ENCODE data around the gene AACS.

AACS gene

DNA sequence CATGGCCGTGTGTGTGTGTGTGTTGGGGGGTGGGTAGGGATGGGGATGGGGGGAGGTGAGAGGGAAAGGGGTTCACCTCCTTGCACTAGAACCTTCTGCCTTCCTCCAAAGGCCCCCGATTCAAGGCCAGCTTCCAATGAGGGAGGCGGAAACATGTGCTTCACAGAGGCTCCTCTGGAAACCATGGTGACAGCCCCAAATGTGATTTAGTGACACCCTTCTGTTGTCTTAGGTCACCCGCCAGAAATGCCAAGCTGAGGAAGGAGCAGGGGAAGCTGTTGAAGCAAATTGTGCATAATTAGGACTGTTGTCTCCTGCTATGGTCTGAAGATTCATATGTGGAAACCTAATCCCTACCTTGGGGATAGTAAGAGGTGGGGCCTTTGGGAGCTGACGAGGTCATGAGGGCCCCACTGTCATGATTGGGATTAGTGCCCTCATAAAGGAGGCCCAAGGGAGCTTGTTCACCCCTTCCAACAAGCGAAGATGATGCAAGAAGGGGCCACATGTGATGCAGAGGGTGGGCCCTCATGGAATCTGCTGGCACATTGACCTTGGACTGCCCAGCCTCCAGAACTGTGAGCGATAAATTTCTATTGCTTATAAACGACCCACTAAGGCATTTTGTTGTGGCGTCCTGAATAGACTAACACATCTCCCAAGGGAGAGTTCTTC lies 95.2 kb downstream of the AACS start:
- no peak for DNase-seq

DNA sequence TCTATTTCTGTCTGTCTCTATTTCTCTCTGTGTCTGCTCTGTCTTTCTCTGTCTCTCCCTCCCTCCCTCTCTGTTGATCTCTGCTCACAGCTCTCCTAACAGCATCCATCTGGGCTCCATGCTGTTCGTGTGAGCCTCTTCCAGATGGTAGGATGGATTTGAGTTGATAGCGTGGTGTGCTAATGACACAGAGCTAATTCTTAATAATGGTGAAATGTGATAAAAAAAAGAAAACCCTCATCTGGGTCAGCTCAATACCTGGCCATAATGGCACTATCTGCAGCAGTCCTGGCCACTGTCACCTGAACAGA lies 96.4 kb downstream of the AACS start:
- no peak for DNase-seq

DNA sequence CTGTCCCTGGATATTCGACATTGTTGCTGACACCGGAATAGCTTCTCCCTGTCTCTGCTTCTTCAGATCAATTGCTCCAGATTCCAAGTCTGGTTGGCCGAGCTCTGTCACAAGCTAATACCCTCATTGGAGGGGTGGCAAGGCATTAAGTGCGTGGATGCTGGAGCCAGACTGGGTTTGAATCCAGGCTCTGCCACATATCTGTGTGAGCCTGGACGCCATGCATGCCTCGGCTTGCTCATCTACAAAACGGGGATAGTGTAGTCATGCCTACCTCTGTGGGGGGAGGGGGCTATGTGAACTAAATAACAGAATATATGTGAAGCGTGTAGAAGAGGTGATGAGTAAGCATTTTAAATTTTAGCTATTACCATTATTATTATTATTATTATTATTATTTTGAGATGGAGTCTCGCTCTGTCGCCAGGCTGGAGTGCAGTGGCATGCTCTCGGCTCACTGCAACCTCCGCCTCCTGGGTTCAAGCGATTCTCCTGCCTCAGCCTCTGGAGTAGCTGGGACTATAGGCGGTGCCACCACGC lies 97.3 kb downstream of the AACS start:
- no peak for DNase-seq

DNA sequence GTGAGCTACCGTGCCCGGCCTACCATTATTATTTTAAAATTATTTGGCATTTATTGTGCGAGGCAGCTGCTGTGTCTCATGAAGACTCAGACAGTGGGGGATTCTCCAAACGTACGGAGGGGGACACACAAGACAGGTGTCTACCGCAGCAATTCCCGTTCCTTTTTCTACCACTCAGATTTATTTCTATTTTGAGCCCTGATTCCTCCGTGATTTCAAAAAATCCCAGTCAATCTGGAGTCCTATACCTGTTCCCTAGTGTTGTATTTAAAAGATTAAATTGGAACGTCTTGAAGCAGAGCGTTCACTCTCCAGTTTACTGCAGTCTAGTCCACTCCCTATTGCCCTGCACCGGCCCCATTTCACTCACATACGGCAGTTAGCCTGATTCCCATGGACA lies 97.9 kb downstream of the AACS start:
- no peak for DNase-seq

DNA sequence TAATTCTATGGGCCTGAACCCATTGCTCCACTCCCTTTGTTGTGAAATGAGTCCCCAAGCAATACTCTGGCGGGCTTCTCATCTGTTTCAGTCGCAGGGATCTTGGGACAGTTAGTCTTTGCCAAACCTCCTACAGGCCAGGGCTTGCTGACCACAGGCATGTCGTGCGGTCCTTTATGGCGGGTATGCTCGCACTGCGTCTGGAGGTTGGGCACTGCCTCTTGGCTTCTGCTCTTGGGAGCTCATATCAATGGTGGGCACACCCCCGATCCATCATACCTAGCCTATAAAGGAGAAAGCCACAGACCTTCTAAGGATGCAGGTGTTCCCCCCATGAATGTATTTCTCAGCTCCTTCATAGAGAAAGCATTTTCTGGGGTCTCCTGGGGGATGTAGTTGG lies 99.3 kb downstream of the AACS start:
- DNase-seq, result no peak

DNA sequence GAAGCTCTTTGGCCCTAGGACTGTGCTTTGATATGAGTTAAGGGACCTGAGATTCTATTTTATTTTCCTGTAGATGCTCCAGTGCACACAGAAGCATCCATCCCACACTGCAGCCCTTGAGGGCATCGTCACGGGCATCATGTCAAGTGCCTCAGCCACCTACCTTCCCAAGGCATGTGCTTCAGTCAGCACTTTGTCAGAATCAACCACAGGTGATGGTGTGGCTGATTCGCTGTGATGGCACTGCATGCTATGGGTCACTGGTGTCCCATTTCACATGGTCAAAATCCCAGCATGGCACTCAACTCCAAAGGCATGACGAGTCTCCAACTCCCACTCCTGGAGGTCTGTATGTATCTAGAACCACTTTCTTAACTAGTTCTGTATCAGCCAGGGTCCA lies 100.8 kb downstream of the AACS start:
- DNase-seq, result no peak

DNA sequence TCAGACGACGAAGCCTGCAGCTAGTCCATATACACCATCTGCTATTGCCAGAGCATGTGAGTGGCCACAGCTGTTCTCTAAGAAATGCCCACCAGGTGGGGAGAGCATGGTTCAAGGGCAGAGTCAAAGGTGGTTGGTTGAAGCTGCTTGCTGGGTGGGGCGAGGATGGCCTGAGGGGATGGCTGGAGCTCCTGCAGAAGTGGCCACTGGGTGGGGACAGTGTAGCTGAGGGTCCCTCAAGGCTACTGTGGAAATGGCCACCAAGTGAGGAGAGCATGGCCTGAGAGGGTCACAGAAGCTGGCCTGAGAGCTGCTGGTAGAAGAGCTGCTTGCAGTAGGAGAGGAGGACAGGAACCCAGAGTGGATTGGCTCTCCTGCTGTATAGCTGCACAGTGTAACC lies 102.4 kb downstream of the AACS start:
- no peak for DNase-seq

DNA sequence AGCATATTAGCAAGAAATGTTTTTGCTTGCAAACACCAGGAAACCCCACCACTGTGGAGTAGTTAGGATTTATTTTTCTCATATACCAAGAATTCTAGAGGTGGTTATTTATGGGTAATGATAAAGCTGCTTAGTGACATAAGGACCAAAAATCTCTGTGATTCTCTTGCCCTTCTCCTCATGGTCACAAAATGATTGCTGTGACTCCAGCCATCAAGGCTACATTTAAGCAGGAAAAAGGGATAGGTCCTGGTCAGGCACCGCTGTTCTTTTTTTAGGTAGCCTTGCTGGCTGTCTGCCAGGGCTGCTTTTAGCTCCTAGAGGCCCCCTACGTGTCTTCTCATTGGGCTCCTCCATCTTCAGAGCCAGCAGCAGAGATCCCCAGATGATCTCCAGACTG lies 104.2 kb downstream of the AACS start:
- no peak for DNase-seq

DNA sequence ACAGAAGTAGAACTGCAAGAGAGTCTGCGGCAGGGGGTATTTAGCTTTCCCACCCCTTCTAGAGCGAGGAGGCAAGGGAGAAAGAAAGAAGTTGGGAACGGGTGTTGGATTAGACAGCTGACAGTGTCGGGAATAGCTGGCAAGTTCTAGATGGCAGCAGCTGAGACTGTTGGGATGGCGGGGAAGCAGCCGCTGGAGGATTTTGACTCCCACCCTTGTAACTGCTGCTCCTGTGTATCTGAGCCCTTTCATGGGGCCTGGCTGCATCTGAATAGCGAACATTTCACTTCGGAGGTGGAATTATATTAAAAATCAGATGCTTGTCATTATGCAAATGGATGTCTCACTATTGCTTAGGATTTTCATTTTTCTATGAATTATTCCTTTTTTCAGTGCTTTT lies 104.6 kb downstream of the AACS start:
- DNase-seq, result no peak

DNA sequence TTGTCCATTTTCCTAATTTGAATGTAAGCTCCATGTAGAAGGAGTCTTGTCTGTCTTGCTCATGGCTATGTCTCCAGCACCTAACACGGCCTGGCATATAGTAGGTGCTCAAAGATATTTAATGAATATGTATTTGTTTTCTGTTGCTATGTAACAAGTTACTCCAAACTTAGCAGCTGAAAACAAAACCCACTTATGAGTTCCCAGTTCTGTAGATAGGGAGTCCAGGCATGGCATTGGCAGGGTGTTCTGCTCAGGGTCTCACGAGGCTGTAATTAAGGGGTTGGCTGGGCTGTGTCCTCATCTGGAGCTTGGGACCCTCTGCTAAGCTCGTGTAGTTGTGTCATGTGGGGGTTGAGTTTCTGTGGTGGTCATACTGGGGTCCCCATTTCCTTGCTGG lies 106.0 kb downstream of the AACS start:
- DNase-seq, result no peak

DNA sequence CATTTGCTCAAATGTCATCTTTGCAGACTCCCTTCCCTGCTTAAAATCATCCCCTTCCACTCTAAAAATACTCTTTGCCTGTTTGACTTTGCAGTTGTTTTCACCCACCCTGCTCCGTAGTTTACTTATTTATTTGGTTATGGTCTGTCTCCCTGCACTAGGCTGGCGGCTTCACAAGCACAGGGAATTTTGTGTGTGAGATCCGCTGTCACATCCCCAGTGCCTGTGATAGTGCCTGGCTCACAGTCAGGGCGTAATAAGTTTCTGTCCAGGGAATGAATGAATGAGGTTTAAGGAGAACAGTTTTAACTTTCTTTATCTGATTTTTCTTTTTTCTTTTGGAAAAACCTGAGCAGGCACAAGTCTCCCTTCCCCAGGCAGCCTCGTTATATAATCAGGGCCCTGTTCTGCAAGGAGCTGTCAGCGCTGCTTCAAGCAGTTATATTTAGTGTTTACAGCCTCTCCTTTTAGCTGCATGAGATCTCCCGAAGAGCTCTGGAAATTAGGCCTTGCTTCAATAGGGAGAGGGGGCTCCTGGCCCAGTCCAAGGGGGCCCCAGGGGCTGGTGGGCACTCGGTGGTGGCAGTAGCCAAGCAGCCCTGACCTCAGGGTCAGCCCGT lies 107.1 kb downstream of the AACS start:
- no peak for DNase-seq

DNA sequence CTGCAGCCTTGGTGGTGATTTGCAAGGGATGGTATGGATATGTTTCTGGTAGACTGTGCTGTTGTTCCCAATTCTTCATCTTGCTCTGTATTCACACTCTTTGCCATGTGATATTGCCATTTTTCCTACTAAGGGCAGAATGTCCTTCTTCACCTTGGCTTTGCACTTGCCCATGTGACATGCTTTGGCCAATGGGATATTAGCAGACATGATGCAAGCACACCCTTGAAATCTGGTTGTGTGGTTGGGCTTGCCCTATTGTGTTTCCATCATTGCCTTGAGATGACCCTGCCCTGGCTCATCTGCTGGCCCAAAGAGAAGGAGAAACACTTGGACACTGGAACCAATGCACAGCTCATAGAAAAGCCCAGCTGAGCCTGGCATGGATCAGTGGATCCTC lies 110.3 kb downstream of the AACS start:
- DNase-seq, result no peak

DNA sequence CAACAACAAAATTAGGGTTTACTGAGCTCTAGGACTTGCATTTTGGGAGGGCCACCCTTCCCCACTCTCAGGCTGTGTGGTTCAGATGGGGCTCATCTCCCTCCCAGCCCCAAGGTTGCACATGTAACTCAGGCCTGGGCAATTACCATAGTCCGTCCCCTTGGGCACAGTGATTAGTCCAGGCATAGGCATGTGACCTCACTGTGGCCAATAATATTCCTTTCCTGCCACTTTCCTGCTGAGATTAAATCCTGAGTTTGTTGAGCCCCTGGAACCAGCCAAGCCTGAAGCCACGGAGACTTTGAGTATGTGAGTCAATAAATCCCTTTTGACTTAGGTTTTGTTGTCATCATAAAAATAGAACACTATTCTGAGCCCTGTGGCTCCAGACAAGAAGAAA lies 113.0 kb downstream of the AACS start:
- DNase-seq, result no peak

DNA sequence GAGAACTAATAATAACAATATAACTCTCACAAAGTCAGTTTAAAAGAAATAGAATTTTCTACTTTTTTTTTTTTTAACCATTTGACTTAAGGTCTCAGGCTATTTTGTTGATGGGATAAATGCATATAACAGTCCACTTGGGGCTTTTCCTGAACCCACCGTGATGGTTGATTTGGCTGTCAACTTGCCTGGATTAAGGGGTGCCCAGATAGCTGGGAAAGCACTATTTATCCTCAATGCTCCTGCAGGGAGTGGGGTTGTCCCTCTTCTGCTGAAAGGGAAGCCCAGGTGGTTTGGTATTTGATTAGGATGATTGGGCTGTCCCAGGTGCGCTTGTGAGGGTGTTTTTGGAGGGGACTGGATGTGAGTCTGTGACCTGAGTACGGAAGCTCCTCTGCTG lies 114.9 kb downstream of the AACS start:
- no peak for DNase-seq

DNA sequence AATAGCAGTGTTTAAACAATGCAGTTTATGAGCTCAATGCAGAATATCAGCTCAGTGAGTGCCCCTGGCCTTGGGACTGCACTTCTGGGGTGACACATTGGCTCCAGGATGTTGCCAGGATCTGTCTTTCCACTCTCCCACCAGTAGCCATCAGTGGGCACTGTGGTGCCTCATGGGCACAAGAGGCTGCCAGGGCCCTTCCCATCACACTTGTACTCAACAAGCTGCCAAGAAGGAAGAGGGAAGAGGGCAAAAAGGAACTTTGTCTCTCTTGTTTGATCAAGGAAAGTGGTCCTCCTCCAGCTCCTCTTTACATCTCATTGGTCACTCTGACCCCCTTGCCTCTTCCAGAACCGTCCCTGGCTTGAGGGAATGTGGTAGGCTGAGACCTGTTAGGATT lies 115.9 kb downstream of the AACS start:
- no peak for DNase-seq

DNA sequence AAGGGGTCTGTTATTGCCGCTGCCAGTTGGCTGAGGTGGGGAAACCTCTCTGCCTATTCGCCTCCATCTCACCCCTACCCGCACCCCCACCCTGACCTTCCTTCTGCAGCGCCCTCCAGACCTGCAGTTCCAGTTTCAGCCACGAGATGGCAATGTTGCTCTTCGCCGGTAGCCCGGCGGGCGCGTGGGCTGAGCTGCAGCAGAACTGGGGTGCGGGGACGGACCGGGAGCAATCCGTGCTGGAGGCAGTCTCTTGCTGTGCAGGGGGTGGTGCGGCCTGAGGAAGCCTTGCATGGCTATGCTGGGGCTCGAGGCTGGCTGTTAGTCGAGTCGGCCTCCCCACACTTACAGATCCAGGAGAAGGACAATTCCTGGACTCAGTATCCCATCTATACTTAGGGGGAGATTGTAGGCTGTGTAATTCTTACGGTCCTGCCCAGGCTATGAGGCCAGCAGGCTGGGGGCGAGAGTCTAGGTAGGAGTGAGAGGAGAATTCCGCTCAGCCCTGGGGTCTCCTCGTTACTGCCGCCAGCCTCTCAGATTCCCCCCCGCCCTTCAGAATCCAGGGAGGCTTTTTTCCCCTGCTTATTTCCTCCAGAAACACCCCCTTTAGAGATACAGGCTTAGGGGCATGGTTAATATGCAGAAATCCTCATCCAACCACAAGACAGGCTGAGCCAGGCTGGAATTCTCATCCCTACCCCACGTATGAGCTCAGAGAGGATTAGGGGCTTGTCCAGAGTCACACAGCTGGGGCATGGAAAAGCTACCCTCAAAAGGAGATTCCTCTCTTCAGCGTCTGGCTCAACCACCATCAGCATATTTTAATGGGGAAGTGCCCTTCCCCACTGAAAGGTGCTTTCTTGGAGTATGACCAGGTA lies 118.2 kb downstream of the AACS start:
- DNase-seq, result peak; percentile 67

DNA sequence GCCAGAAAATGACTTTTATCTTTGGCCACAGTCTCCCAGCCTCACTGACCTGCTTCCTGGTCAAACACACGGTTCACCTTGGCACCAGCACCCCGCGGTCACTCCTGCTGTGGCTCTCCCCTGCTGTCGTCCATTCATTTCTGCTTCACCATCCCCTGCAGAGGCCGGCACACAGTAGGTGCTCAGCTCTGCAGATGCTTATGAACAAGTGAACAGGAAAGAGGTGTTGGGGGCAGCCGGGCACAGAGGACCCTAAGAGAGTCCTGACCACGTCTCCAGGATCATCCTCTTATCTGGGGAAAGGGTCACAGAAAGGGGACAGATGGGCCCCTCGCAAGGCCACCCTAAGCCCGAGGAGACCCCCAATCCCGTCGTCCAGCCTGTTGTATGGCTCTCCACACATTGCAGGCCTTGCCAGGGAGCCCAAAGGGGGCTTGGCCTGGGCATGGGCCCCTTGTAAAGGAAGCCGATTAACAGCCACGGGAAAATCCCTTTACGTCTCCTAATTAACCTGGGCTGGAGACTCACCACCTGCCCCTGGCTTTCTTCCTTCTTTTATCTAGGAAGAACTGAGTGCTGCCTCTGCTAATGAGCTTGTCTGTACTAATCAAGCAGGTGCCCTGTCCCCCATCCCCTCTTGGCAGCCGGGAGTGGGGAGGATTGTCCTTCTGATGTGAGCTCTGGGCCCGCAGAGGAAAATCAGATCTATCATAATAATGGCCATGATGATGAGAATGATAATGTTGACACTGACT lies 119.2 kb downstream of the AACS start:
- peak; percentile 37 for DNase-seq

DNA sequence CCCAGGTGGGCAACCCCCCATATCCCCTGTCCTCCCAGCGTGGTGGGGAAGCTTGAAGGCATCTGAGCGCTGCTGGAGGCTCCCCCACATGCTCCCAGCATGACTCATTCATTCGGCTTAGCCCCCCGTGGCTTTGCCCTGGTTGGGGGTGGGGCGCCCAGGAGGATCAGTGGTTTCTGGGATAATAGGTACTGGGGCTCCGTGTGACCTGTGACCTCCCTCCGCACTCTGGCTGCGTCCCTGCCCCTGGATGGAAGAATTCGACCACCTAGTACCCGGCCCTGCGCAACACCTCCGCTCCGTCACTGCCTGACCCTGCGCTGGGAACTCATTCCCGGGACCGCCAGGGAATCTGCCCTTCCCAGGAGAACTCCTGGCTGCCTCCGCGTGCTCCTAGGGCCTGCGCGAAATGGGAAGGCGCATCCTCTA lies 120.1 kb downstream of the AACS start:
- DNase-seq, result no peak

DNA sequence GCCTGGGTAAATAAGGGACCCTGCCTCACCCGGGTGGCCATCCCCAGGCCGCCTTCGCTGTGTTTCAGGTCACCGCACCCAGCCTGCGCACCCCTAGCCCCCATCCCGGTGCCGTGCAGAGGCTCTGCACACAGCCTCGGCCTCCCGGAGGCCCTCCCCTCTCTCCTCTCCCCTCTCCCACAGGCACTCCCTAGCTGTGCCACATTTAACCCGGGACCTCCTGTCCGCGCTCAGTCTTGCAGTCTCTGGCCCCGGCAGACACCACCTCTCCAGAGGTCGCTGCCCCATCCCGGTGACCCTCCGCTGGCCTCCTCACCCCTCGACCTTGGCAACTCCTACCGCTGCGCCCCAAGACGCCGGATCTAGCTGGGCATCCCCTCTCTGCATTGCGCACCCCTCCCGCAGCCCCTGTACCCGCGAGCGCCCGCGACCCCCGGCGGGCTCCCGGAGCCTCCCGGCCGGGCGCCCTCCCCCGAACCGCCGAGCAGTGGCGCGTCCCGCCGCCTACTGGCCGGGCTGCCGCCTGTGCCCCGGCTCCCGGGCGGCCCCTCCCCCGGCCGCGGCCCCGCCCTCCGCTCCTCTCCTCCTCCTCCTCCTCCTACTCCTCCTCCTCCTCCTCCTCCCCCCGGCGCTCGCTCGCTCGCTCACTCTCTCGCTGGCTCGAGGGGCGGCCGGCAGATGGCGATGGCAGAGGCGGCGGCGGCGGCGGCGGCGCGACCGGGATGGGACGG lies 120.7 kb downstream of the AACS start, which contains the start of gene TMEM132B:
Gene TMEM132B, plus strand, starts transcription at position 647 of the 731 bp plus-strand sequence.
- peak; percentile 58 for DNase-seq

DNA sequence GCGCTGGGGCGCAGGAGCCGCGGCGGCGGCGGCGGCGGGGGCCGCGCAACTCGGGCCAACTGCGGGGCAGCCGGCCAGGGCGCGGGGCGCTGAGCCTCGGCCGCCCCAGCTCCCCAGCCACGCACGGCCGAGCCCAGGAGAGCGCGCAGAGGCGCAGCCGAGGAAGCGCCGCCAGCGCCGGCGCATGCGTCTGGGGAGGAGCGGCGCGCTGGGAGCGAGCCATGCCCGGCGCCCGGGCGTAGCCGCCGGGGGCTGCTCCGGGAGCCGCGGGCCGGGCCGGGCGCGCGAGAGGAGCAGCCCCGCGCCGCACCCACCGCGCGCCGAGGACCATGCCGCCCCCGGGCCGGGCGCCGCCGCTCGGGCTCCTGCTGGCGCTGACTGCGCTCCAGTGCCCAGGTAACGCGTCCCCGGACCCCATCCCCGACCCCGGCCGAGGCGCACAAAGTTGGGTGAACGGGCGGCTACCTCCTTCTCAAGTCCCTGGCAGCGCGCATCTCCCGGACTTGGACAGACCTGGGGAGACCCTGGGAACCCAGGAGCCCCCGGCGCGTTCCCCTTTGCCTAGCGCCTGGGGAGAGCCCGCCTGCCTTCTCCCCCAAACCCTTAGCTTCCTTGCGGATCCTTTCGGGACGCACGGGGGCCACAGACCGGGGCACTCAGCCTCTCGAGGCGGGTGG lies 121.4 kb downstream of the AACS start:
- DNase-seq, result peak; percentile 35

DNA sequence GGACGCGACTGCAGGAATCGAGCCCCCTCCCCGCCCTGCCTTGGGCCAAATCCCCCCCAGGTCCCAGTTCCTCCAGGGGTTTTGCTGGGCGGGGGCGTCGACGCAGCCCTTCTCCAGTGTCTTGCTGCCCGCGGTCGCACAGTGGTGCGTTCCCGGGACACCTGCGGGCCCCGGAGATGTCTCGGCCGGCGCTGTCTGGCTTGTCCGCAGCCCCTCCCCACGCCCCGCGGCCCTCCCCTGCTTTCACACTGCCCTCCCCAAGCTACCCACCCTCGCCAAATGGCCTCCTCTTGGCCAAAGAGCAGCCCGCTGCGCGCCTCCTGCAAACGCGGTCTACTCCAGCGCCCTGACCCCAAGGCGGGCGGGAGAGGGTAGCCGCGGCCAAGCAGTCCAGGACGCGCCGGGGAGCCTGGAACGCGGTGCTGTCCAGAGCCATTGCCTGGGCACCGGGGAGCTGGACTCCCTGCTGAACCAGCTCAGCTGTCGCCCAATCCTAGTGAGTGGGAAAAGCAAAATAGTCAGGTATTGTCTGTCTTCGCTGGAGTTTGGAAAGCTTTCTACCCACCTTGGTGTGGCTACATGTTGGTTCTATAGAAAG lies 122.0 kb downstream of the AACS start:
- no peak for DNase-seq

Data from NCI-H1105 treated with DMSO at 0.1 percent for 48 hours (cell line).